ENCODE data around the gene RAPGEF3. TPM values are rescaled to one million over a fixed set of nuclear protein-coding genes. Genes with fewer than 3 reads are reported as not detected.

RAPGEF3 gene
- total RNA-seq, 6 experiments from 2014 or later, result 2.0 to 4.1 (median 3.1) TPM

DNA sequence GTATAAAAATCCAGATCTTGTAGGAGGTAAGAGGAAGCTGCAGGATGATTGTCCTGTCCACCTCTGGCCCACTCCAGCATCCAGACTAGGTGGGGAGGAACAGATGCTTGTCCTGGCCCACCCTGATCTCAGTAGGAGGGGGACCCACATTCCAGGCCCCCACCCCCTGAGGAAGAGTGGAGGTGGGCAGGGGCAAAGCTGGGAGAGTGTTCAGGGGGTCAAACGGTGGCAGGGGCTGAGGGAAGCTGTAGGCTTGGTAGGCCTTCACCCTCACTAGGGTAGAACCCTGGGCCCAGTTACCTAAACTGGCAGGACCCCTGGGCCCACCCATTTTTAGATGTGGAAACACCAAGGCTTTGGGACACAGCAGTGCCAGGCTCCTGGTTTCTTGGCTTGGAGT is 18.5 kb upstream of the RAPGEF3 start:
- TF ChIP-seq, protein P1, sequence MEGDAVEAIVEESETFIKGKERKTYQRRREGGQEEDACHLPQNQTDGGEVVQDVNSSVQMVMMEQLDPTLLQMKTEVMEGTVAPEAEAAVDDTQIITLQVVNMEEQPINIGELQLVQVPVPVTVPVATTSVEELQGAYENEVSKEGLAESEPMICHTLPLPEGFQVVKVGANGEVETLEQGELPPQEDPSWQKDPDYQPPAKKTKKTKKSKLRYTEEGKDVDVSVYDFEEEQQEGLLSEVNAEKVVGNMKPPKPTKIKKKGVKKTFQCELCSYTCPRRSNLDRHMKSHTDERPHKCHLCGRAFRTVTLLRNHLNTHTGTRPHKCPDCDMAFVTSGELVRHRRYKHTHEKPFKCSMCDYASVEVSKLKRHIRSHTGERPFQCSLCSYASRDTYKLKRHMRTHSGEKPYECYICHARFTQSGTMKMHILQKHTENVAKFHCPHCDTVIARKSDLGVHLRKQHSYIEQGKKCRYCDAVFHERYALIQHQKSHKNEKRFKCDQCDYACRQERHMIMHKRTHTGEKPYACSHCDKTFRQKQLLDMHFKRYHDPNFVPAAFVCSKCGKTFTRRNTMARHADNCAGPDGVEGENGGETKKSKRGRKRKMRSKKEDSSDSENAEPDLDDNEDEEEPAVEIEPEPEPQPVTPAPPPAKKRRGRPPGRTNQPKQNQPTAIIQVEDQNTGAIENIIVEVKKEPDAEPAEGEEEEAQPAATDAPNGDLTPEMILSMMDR (IDR thresholded peaks at IDR 0.05), result no peak
- Mint-ChIP-seq H3K4me1 (ENCODE audit: low read depth) (peaks cover 60% of the 10 kb centered on the region), H3K9me3 (no peaks in the 10 kb centered on the region), H3K36me3 (ENCODE audit: low read depth) (peaks cover 5% of the 10 kb centered on the region; the same call in 1 of the 2 replicates), H3K4me3 (no peak overlapping the region), H3K27me3 (ENCODE audit: insufficient read depth) (peaks cover 27% of the 10 kb centered on the region), H3K27ac (peak overlapping the region; percentile 96)
- DNase-seq, result no peak

DNA sequence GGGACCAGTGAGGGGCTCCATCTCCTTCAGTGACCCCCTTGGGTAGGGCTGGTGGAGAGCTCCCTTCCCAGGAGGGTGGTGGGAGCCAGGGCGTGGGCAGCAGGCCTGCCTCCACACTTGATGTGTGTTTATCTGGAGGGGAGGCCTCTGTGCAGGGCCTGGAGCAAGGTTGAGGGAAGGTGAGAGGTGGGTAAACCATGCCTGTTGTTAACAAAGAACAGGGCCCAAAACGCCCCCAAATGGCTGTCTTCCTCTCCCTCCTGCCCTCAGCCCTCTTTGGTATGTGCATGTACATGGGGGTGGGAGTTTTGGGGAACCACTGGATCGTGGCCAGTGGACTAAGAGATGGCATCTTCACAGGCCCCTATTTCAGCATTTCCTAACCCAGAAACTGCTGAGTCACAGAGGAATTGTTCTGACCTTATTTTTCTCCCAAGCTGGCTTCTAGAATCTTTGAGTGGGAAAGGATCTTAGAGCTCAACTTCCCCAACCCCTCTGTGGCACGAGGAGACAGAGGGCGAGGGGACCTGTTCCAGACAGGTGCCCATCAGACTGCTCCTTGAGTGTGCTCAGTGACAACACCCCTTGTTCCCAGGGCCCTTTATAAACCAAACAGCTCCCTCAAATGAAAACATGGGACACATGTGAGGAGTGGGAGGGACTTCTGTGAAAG is 17.9 kb upstream of the RAPGEF3 start:
- peak overlapping the region; percentile 96 for H3K27ac Mint-ChIP-seq
- peaks cover 60% of the 10 kb centered on the region for H3K4me1 Mint-ChIP-seq (ENCODE audit: low read depth)
- TF ChIP-seq, protein P1 (IDR thresholded peaks at IDR 0.05), result no peak

DNA sequence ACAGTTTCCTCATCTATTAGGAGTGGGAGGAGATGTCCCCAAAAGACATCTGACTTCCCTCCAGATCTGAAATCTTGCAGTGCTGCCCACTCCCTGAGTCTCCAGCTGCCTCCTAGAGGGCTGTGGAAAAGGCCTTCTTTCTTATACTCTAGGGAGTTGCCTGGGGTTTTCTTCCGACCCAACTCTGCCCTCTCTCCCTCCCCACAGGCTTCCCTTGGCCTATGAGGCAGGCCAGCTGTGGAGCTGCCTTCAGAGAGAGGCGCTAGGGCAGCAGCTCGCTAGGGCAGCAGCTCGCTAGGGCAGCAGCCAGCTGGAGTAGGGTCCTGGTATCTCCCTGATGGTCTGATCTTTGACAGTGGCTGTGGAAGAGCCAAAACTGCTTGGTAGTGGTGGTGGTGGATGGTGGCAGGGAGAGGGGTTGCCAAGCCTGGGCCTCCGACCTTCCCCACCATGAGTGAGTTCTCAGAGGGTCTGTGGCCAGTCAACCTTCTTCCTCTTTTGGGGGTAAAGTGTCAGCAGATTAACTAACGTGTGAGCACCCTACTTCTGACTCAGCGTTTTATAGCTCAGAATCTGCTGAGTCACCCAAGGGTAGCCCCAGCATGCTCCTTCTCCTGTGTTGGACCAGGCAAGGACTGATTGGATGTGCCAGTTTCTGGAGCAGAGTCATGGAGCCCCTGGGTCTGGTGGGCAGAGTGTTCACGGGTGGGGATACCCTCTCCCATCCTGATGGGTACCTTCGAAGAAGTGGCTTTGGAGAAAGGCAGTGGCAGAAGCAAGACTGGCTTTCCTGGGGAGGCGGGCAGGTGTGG is 16.6 kb upstream of the RAPGEF3 start:
- H3K9me3 Mint-ChIP-seq, result no peaks in the 10 kb centered on the region
- H3K4me1 Mint-ChIP-seq (ENCODE audit: low read depth), result peaks cover 60% of the 10 kb centered on the region
- H3K27ac Mint-ChIP-seq, result peak overlapping the region; percentile 96
- H3K36me3 Mint-ChIP-seq (ENCODE audit: low read depth), result peaks cover 5% of the 10 kb centered on the region; the same call in 1 of the 2 replicates
- DNase-seq, result peak; percentile 64
- TF ChIP-seq, protein P1 (IDR thresholded peaks at IDR 0.05), result no peak
- peak overlapping the region; percentile 52 for H3K4me3 Mint-ChIP-seq
- H3K27me3 Mint-ChIP-seq (ENCODE audit: insufficient read depth), result peaks cover 20% of the 10 kb centered on the region

More for the DNA sequence above, 17.9 kb upstream of the RAPGEF3 start:
- DNase-seq, result peak; percentile 33
- H3K9me3 Mint-ChIP-seq, result no peaks in the 10 kb centered on the region
- H3K36me3 Mint-ChIP-seq (ENCODE audit: low read depth), result peaks cover 5% of the 10 kb centered on the region; the same call in 1 of the 2 replicates
- H3K27me3 Mint-ChIP-seq (ENCODE audit: insufficient read depth), result peaks cover 27% of the 10 kb centered on the region
- peak overlapping the region; percentile 16; the same call in 1 of the 2 replicates for H3K4me3 Mint-ChIP-seq

DNA sequence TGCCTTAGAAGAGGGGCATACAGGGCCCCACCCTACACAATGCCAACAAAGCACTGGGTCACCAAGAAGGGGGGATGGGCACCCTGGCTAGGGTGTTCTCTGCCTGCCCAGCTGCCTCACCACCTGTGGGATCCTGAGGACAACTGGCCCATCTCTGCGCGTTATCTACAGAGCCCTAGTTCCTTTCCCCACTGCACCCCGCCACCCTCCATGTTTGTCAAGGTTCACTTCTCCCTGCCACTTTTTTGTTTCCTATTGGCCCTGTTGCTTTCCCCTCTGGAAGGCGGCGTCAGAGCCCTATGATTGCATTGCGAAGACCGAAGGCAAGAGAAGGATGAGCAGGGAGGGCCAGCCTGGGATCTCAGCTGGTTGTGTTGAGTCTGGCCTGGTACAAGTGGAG is 16.0 kb upstream of the RAPGEF3 start:
- Mint-ChIP-seq H3K36me3 (ENCODE audit: low read depth) (peaks cover 5% of the 10 kb centered on the region; the same call in 1 of the 2 replicates), H3K27ac (peak overlapping the region; percentile 96), H3K9me3 (no peaks in the 10 kb centered on the region), H3K4me3 (peak overlapping the region; percentile 91; the same call in 1 of the 2 replicates), H3K27me3 (ENCODE audit: insufficient read depth) (peaks cover 20% of the 10 kb centered on the region), H3K4me1 (ENCODE audit: low read depth) (peaks cover 60% of the 10 kb centered on the region)
- TF ChIP-seq, protein P1 (IDR thresholded peaks at IDR 0.05), result no peak
- DNase-seq, result no peak

DNA sequence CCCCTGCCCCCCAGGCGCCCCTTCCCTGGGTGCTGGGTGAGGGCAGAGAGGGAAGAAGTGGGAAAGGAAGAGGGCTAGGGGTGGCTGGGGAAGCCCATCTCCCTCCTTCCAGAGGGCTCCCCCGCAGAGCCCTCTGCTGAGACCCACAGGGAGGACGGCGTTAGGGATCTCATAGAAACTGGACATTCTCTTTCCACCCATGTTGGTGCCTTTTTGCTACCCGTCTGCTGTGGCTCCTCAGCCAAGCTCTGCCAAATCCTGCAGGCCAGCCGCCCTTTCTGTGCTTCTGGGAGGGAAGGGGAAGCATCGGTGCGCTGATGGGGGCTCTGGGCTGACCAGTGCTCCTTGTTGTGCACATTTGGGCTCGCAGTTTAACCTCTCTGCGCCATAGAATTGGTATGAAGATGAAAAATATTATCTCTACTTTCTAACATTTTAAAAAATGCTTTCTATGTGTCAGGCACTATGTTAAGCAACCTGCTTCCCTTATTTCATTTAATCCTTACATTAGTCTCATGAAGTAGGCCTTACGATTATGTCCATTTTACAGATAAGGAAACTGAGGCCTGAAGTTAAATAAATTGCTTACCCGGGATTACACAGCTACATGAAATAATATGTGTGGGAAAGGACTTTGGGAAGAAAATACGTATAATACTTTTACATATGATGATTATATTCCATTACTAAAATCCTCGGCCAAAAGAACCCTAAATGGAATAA is 15.3 kb upstream of the RAPGEF3 start:
- Mint-ChIP-seq H3K4me1 (ENCODE audit: low read depth) (peaks cover 55% of the 10 kb centered on the region), H3K9me3 (no peaks in the 10 kb centered on the region), H3K36me3 (ENCODE audit: low read depth) (peaks cover 5% of the 10 kb centered on the region; the same call in 1 of the 2 replicates), H3K4me3 (peak overlapping the region; percentile 91), H3K27ac (peak overlapping the region; percentile 39; the same call in 1 of the 2 replicates), H3K27me3 (ENCODE audit: insufficient read depth) (peaks cover 14% of the 10 kb centered on the region)
- TF ChIP-seq, protein P1 (IDR thresholded peaks at IDR 0.05), result no peak
- no peak for DNase-seq

Measured in HFFc6 (cell line).